IMR-90 (cell line): ENCODE results near the gene ZNF17. TPM values are rescaled to one million over a fixed set of nuclear protein-coding genes. Genes with fewer than 3 reads are reported as not detected.

Source experiments
- ATAC-seq: fragments of 200-7000 bp; cut with Tn5 transposase; 2 replicates; pipeline ENCODE4 v1.9.1; 2020; ENCODE audit warnings: low read depth, mild to moderate bottlenecking, moderate library complexity
- BruUV-seq: library from RNA; stranded (reverse); fragments of 400-500 nt; replicated peaks from 2 replicates; lab custom pipeline; 2021; lab: Mats Ljungman, UMichigan
- CTCF ChIA-PET: fragments of 300-600 bp; formaldehyde crosslinking; extraction: SDS; loops from one replicate; lab custom pipeline; 2021; ENCODE audit warnings: antibody characterized with exemption; lab: Yijun Ruan, JAX
- POLR2A ChIA-PET: fragments of 300-600 bp; sonication (Branson Sonifier 250); formaldehyde crosslinking; loops from one replicate; lab custom pipeline; 2022; ENCODE audit warnings: antibody characterized with exemption; ENCODE audit not compliant: unreplicated experiment; lab: Charles Lee
- DNase-seq: peaks from one replicate; pipeline ENCODE4 v3.0.0; 2013
- H2AFZ ChIP-seq: replicated peaks from 2 replicates; pipeline ENCODE3; 2013; ENCODE audit warnings: low read length, mild to moderate bottlenecking; ENCODE audit not compliant: poor library complexity
- H2AK5ac ChIP-seq: 2 replicates; pipeline ENCODE4 v1.6.1; 2013; ENCODE audit warnings: low read depth, low read length, inconsistent platforms
- H2AK9ac ChIP-seq: replicated peaks from 2 replicates; pipeline ENCODE3; 2013; ENCODE audit warnings: mild to moderate bottlenecking, low read depth, low read length, moderate library complexity; ENCODE audit not compliant: poor library complexity
- H2BK120ac ChIP-seq: 2 replicates; pipeline ENCODE4 v1.6.1; 2013; ENCODE audit warnings: low read depth, low read length, inconsistent platforms
- H2BK15ac ChIP-seq: 3 replicates; pipeline ENCODE4 v1.6.1; 2013; ENCODE audit warnings: low read depth, low read length, inconsistent platforms
- H2BK20ac ChIP-seq: 2 replicates; pipeline ENCODE4 v1.6.1; 2013; ENCODE audit warnings: low read depth, mild to moderate bottlenecking, inconsistent platforms, low read length, moderate library complexity
- H2BK5ac ChIP-seq: 2 replicates; pipeline ENCODE4 v1.6.1; 2013; ENCODE audit warnings: mild to moderate bottlenecking, low read depth, low read length, inconsistent platforms; ENCODE audit not compliant: poor library complexity, severe bottlenecking
- H3K14ac ChIP-seq: replicated peaks from 2 replicates; pipeline ENCODE4 v1.6.1; 2013; ENCODE audit warnings: low read depth, low read length, inconsistent platforms
- H3K18ac ChIP-seq: 2 replicates; pipeline ENCODE4 v1.6.1; 2013; ENCODE audit warnings: low read depth, low read length, control low read depth
- H3K23ac ChIP-seq: 2 replicates; pipeline ENCODE4 v1.6.1; 2013; ENCODE audit warnings: low read depth, low read length, inconsistent platforms
- H3K27ac ChIP-seq: 2 replicates; pipeline ENCODE4 v1.5.1; 2013; ENCODE audit warnings: mild to moderate bottlenecking, control low read depth, low read length; ENCODE audit not compliant: insufficient read depth
- H3K27me3 ChIP-seq: 2 replicates; pipeline ENCODE4 v1.6.1; 2013; ENCODE audit warnings: low read length; ENCODE audit not compliant: control insufficient read depth, insufficient read depth
- H3K36me3 ChIP-seq: 2 replicates; pipeline ENCODE4 v1.6.1; 2013; ENCODE audit warnings: low read length, mixed read lengths; ENCODE audit not compliant: control insufficient read depth, insufficient read depth
- H3K4ac ChIP-seq: 2 replicates; pipeline ENCODE4 v1.6.1; 2013; ENCODE audit warnings: low read depth, low read length, inconsistent platforms
- H3K4me1 ChIP-seq: 2 replicates; pipeline ENCODE4 v1.6.1; 2013; ENCODE audit warnings: low read length, mixed read lengths; ENCODE audit not compliant: control insufficient read depth, insufficient read depth
- H3K4me2 ChIP-seq: 2 replicates; pipeline ENCODE4 v1.6.1; 2013; ENCODE audit warnings: low read depth, mild to moderate bottlenecking, control low read depth, low read length, moderate library complexity
- H3K4me3 ChIP-seq: 2 replicates; pipeline ENCODE4 v1.5.1; 2013; ENCODE audit warnings: low read depth, mild to moderate bottlenecking, control low read depth, low read length, moderate library complexity; ENCODE audit not compliant: insufficient read depth
- H3K56ac ChIP-seq: 2 replicates; pipeline ENCODE4 v1.6.1; 2013; ENCODE audit warnings: low read length, inconsistent platforms; ENCODE audit not compliant: insufficient read depth; ENCODE audit errors: extremely low read depth
- H3K79me1 ChIP-seq, 2 experiments: 2 replicates each; pipeline ENCODE4 v1.6.1; 2013; ENCODE audit warnings: low read length in 2 of 2, inconsistent platforms in 1 of 2, low read depth in 1 of 2
- H3K9ac ChIP-seq: 2 replicates; pipeline ENCODE4 v1.6.1; 2013; ENCODE audit warnings: low read depth, low read length, control low read depth
- H3K9me1 ChIP-seq: 2 replicates; pipeline ENCODE4 v1.6.1; 2013; ENCODE audit warnings: low read length, inconsistent platforms; ENCODE audit not compliant: insufficient read depth
- H3K9me3 ChIP-seq: 2 replicates; pipeline ENCODE4 v1.6.1; 2013; ENCODE audit warnings: low read length; ENCODE audit not compliant: control insufficient read depth, insufficient read depth
- H4K20me1 ChIP-seq: 2 replicates; pipeline ENCODE4 v1.6.1; 2013; ENCODE audit warnings: low read length, inconsistent platforms; ENCODE audit not compliant: insufficient read depth
- H4K5ac ChIP-seq: 2 replicates; pipeline ENCODE4 v1.6.1; 2013; ENCODE audit warnings: mild to moderate bottlenecking, low read depth, low read length, control low read depth
- H4K8ac ChIP-seq, 2 experiments: 2 replicates each; pipeline ENCODE4 v1.6.1; 2013; ENCODE audit warnings: low read depth in 2 of 2, low read length in 2 of 2, control low read depth in 1 of 2, inconsistent platforms in 1 of 2
- H4K91ac ChIP-seq: 2 replicates; pipeline ENCODE4 v1.6.1; 2013; ENCODE audit warnings: low read depth, low read length, inconsistent platforms; ENCODE audit not compliant: insufficient read depth
- BHLHE40 ChIP-seq: fragments of 150-350 bp; IDR thresholded peaks from 2 replicates; pipeline ENCODE4 v1.6.1; 2016; ENCODE audit warnings: mild to moderate bottlenecking, low read depth, low read length
- CEBPB ChIP-seq: IDR thresholded peaks from 2 replicates; pipeline ENCODE4 v1.6.1; 2012; ENCODE audit warnings: low read depth, low read length, improper control_type of control experiment
- CHD1 ChIP-seq: IDR thresholded peaks from 2 replicates; pipeline ENCODE4 v1.6.1; 2012; ENCODE audit warnings: low read depth, low read length, improper control_type of control experiment
- ELK1 ChIP-seq: fragments of 150-350 bp; IDR thresholded peaks from 2 replicates; pipeline ENCODE4 v1.6.1; 2016; ENCODE audit warnings: low read depth, mild to moderate bottlenecking, low read length, moderate library complexity, borderline replicate concordance
- FOS ChIP-seq: fragments of 150-350 bp; IDR thresholded peaks from 2 replicates; pipeline ENCODE4 v1.6.1; 2016; ENCODE audit warnings: low read depth, low read length
- MAFK ChIP-seq: IDR thresholded peaks from 2 replicates; pipeline ENCODE4 v1.6.1; 2012; ENCODE audit warnings: low read depth, low read length, improper control_type of control experiment
- MAZ ChIP-seq: IDR thresholded peaks from 2 replicates; pipeline ENCODE4 v1.6.1; 2012; ENCODE audit warnings: low read depth, mild to moderate bottlenecking, low read length, improper control_type of control experiment, moderate library complexity, borderline replicate concordance
- MXI1 ChIP-seq: IDR thresholded peaks from 2 replicates; pipeline ENCODE4 v1.6.1; 2012; ENCODE audit warnings: low read depth, mild to moderate bottlenecking, low read length, moderate library complexity, borderline replicate concordance
- NFE2L2 ChIP-seq: fragments of 150-350 bp; IDR thresholded peaks from 2 replicates; pipeline ENCODE4 v1.6.1; 2016; ENCODE audit warnings: low read depth, mild to moderate bottlenecking, low read length
- POLR2A ChIP-seq: IDR thresholded peaks from 2 replicates; pipeline ENCODE4 v1.6.1; 2012; ENCODE audit warnings: mild to moderate bottlenecking, low read depth, low read length
- RAD21 ChIP-seq: IDR thresholded peaks from 2 replicates; pipeline ENCODE4 v1.6.1; 2012; ENCODE audit warnings: low read length, improper control_type of control experiment
- RCOR1 ChIP-seq: IDR thresholded peaks from 2 replicates; pipeline ENCODE4 v1.6.1; 2012; ENCODE audit warnings: mild to moderate bottlenecking, low read length, improper control_type of control experiment; ENCODE audit not compliant: insufficient replicate concordance
- RFX5 ChIP-seq: IDR thresholded peaks from 2 replicates; pipeline ENCODE4 v1.8.0; 2012; ENCODE audit warnings: low read depth, mild to moderate bottlenecking, low read length, moderate library complexity
- SMC3 ChIP-seq: fragments of 150-350 bp; IDR thresholded peaks from 2 replicates; pipeline ENCODE4 v1.6.1; 2016; ENCODE audit warnings: low read depth, mild to moderate bottlenecking, antibody characterized with exemption, low read length, moderate library complexity
- USF2 ChIP-seq: fragments of 150-350 bp; IDR thresholded peaks from 2 replicates; pipeline ENCODE4 v1.6.1; 2017; ENCODE audit warnings: mild to moderate bottlenecking, antibody characterized with exemption, low read length, low read depth
- WGBS, 2 experiments: methylation state at CpG; one replicate each; pipeline versions ENCODE4 v1.1.5 to v1.1.7; 2013; ENCODE audit warnings: missing lambda C conversion rate in 2 of 2; ENCODE audit not compliant: insufficient read length in 1 of 2; ENCODE audit errors: extremely low coverage in 2 of 2; 5-methylcytosine and 5-hydroxymethylcytosine counted together
- dilution Hi-C: fragments of 300-500 bp; cut with HindIII; formaldehyde crosslinking; loops from one replicate; pipeline ENCODE4 v1.14.3; 2018; ENCODE audit warnings: low sequenced_read_pairs; ENCODE audit not compliant: unreplicated experiment
- in situ Hi-C: fragments of 300-500 bp; cut with MboI; formaldehyde crosslinking; loops from 3 replicates; pipeline ENCODE4 v1.14.3; 2019; ENCODE audit warnings: low sequenced_read_pairs, inconsistent platforms, mixed read lengths
- intact Hi-C: fragments of 100-400 bp; cut with micrococcal nuclease; formaldehyde crosslinking; loops from 2 replicates; pipeline ENCODE4 v1.10.0; 2022
- polyA plus RNA-seq, 3 experiments: library from polyadenylated mRNA; depleted of rRNA; stranded (reverse); fragments of >200 nt; gene quantifications; 2 replicates each; pipeline ENCODE4 v1.2.3, GENCODE V29; 2012; ENCODE audit warnings: low replicate concordance in 1 of 3
- total RNA-seq: library from RNA; depleted of rRNA; stranded (reverse); fragments of >200 nt; gene quantifications from 2 replicates; pipeline ENCODE4 v1.2.3, GENCODE V29; 2012
- TF ChIP-seq, protein P1 (sequence below): conservative IDR thresholded peaks from 2 replicates; pipeline ENCODE4 v1.5.1; 2012; ENCODE audit warnings: mild to moderate bottlenecking, low read depth, low read length, improper control_type of control experiment

Gene ZNF17
- total and polyA plus RNA-seq, 2 of the 4 experiments (the other 2 are of a cell fraction): 4.3 to 17.4 TPM

DNA sequence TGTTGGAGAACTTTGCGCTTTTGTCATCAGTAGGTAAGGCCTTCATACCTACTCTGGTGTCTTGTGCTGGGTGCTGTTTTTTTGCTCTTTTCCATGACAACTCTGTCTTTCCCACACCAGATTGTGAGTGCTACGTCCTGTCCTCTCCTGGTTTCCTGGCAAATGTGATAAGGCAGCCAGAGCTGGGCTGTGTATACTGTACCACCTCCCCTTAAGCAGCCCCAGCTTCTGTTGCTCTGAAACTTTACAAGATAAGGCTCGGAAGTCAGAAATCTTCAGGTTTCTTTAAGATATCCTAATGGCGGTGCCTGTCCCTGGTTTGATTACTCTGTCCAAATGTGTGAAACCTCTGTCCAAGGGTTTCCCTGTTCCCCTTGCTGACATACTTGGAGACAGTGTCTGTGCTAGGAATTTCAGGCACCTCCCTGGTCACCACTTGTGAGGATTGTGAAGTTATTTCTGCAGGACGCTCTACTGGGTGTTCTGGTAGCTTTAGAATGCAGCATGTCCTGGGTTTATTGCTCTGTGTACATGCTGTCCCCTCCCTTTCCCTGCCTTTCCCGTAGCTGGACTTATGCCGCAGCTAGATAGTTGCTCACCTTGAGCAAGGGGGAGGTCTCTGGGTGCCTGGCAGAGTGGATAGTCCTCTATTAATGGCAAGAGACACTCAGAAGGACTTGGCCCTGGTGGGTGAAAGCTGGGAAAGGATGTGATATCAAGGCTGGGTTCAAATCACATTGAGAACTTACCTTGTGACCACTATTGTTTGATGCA is 31.2 kb downstream of the ZNF17 start:
- Histone ChIP-seq H3K9me3 (peaks cover 22% of the 10 kb centered on the region), H3K79me1 (peaks cover 31 to 49% of the 10 kb centered on the region in 2 experiments), H2AK5ac (no peak overlapping the region), H3K27me3 (no peaks in the 10 kb centered on the region), H4K8ac (no peak overlapping the region), H4K91ac (no peak overlapping the region), H3K18ac (no peak overlapping the region), H3K4me3 (no peak overlapping the region), H4K5ac (no peak overlapping the region), H3K36me3 (peaks cover 25% of the 10 kb centered on the region), H4K20me1 (no peaks in the 10 kb centered on the region; the same call in 1 of the 2 replicates), H3K27ac (no peak overlapping the region), H3K9ac (no peak overlapping the region), H3K9me1 (no peaks in the 10 kb centered on the region), H2AK9ac (no peak overlapping the region), H2BK5ac (no peak overlapping the region), H3K4me1 (no peaks in the 10 kb centered on the region), H3K4ac (no peak overlapping the region), H2BK120ac (no peak overlapping the region), H3K56ac (no peak overlapping the region), H2BK15ac (no peak overlapping the region), H2BK20ac (no peak overlapping the region), H2AFZ (no peak overlapping the region), H3K4me2 (no peak overlapping the region), H3K23ac (no peak overlapping the region), H3K14ac (no peak overlapping the region)
- in situ Hi-C loops: no loop called here
- ChIA-PET CTCF (no interaction called here), POLR2A (no interaction called here)
- intact Hi-C loops: no loop called here
- TF ChIP-seq NFE2L2 (no peak), CHD1 (no peak), ELK1 (no peak), FOS (no peak), BHLHE40 (no peak), CEBPB (no peak), MAZ (no peak), RAD21 (no peak), POLR2A (no peak), MAFK (no peak), USF2 (no peak), SMC3 (no peak), RFX5 (no peak), MXI1 (no peak), RCOR1 (no peak)
- TF ChIP-seq, protein P1, sequence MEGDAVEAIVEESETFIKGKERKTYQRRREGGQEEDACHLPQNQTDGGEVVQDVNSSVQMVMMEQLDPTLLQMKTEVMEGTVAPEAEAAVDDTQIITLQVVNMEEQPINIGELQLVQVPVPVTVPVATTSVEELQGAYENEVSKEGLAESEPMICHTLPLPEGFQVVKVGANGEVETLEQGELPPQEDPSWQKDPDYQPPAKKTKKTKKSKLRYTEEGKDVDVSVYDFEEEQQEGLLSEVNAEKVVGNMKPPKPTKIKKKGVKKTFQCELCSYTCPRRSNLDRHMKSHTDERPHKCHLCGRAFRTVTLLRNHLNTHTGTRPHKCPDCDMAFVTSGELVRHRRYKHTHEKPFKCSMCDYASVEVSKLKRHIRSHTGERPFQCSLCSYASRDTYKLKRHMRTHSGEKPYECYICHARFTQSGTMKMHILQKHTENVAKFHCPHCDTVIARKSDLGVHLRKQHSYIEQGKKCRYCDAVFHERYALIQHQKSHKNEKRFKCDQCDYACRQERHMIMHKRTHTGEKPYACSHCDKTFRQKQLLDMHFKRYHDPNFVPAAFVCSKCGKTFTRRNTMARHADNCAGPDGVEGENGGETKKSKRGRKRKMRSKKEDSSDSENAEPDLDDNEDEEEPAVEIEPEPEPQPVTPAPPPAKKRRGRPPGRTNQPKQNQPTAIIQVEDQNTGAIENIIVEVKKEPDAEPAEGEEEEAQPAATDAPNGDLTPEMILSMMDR: no peak
- dilution Hi-C loops: no loop called here
- no TSS peak for BruUV-seq
- ATAC-seq (no peak), DNase-seq (no peak)
- WGBS, 2 experiments: 100% methylated on average over 1 of the region's 7 CpGs; no CpG with 5 or more reads in 1 of the 2 experiments
